GM21723 (cell line): ENCODE results near the gene DNM1L.
A peak's percentile ranks its signal among the peaks of the same experiment; 100 is the strongest.

ENCODE experiments used
- ATAC-seq: cut with Tn5 transposase; IDR thresholded peaks from one replicate; pipeline ENCODE4 v1.9.1; 2021; ENCODE audit warnings: mild to moderate bottlenecking, moderate library complexity; ENCODE audit not compliant: unreplicated experiment

DNM1L gene

GRCh38 chr12:32679091-32679919, at the start of gene DNM1L:
Gene DNM1L, plus strand, starts transcription at chr12:32679301. Its CDS starts 63 bp downstream, at chr12:32679364.
- peak; percentile 94 for ATAC-seq

DNA sequence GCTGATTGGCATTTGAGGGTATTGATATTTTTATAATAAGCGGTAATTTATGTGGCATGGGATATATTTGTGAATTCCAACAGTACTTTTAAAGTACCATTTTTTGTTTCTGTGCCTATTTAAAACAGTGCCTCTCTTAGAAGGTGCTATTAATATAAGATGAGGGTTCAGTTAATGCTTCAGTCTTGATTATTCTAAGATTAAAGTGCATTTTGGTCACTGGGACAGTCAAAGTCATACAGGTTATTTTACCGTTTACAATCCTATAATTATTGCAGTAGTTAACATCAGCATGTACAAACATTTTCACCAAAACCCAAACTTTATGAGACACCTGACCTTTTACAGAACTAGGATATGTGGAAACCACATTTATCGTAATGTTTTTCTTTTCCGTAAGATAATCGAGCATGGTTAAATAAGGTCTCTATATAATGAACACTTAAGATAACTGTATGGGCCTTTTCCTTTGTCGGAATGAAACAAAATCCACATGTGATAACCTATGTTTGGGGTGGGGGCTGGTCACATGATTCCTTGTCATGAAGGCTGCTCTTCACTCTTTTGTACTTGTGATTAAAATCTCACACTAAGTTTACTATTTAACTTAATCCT, 37.7 kb upstream of the DNM1L start:
- ATAC-seq = no peak

DNA sequence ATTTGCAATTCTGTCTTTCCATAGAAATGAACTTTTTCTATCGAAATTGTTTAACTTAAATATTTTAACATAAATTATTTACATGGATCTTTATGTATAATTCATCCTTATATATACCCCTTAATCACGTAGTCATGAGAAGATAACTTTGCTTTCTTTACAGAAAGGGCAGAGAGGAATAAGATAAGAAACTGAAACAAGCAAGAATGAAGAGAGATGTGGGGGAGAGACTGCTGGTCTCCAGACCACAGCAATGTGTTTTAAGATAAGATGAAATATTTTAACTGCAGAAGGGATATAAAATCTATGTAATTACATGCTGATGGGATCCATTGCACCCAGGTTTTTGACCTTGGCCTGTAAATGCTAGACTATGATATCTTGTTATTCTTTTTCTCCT, 34.7 kb upstream of the DNM1L start:
- ATAC-seq = no peak

DNA sequence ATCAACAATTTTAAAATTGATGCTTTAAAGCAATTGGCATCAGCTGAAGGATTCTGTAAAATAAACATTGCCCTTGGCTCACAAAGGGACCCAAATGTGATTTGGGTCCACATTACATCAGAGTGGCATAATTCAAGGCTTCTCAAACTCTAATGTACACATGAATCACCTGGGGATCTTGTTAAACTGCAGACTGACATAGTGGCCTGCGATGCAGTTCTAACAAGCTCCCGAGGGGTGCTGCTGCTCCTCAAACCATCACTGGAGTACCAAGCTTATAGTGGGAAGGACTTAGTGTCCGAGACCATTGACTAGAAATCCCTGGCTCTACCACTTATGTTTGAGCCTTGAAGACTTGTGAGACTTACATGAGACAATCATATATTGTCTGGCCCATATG, 31.8 kb upstream of the DNM1L start:
- ATAC-seq = no peak

DNA sequence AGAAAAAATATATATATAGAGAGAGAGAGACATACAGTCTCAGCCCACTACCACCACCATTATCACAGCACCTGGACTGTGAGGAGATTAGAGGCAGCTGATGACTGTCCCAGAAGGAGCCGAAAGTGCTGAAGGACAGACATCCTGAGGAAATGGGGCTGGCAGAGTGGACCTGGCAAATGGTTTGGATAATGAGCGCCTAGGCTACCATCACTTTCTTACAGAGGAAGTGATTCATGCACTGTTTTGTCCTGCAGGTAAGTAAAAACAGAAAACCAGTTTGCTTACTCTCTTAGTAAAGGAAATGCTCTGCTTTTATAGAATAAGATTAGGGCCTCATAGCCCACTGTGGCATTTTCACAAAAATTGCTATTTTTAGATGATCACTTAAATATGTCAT, 28.6 kb upstream of the DNM1L start:
- no peak for ATAC-seq

DNA sequence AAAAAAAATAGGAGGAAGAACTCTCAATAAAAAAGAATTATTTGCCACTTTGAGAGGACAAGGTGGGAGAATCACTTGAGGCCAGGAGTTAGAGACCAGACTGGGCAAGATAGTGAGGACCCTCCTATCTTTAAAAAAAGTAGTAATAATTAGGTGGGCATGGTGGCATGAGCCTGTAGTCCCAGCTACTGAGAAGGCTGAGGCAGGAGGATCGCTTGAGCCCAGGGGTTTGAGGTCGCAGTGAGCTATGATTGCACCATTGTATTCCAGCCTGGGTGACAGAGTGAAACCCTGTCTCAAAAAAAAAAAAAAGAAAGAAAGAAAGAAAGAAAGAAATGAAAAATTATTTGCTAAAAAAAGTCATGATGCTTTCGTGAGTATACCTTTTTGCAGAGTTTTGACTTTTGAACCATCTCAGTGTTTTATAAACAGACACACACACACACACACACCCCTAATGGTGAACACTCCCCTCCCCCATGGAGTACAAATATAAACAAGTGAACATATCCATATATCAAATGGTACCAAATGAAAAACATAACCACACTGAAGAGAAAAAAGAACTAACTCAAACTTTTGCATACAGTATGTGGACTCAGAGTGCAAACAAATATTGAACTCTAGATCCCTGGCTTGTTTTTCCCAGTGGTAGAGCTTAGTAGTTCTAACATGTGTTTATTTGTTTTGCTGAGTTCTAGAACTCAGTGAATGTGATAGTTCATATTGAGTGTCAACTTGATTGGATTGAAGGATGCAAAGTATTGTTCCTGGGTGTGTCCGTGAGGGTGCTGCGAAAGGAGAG, 27.7 kb upstream of the DNM1L start:
- ATAC-seq = no peak

GRCh38 chr12:32651956-32652210, 27.2 kb upstream of the DNM1L start:
- ATAC-seq = no peak

- no peak for ATAC-seq
Observed at GRCh38 chr12:32659908-32660440, 19.1 kb upstream of the DNM1L start.

DNA sequence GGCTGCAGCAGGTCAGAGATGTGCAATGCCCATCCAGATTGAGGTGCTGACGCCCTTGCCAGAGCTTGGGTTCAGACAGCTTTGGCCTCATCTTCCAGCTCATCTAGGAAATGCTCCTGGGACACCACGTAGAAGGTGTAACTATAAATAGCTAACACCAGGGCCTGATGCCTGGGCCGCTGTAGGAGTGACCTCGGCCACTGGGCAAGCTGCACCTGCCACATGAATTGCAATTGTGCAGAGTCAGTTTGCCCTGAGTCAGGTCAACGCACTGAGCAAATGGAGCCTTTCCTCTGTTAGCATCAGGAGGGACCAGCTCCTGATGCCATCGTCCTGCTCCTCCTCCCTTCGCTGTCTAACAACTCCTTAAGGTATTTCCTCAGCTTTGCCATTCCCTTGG, 17.4 kb upstream of the DNM1L start:
- no peak for ATAC-seq

DNA sequence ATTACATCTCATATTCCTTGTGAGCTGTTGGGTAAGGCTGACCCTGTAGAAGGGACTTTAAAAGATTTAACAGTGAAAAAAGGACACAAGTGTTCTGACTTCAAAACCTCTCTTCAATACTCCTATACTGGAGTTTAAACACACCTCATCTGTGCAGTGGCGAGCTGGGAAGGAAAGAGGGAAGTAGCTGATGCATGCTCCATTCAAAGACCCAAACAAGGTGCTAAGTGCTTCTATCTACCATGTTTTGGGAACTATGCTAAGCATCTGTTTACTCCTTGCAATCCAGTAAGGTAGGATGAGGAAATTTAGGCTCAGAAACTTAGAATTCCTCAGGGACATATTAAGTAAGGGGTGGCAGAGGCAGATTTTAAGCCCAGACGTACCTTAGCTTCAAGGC, 16.4 kb upstream of the DNM1L start:
- ATAC-seq = no peak

DNA sequence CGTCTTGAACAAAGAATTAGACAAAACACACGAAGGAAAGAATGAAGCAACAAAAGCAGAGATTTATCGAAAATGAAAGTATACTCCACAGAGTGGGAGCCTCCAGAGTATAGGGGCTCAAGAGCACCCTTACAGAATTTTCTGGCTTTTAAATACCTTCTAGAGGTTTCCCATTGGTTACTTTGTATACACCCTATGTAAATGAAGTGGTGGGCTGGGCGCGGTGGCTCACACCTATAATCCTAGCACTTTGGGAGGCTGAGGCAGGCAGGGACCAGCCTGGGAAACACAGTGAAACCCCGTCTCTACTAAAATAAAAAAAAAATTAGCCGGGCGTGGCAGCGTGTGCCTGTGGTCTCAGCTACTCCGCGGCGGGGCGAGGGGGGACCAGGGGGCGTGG, 13.1 kb upstream of the DNM1L start:
- no peak for ATAC-seq

DNA sequence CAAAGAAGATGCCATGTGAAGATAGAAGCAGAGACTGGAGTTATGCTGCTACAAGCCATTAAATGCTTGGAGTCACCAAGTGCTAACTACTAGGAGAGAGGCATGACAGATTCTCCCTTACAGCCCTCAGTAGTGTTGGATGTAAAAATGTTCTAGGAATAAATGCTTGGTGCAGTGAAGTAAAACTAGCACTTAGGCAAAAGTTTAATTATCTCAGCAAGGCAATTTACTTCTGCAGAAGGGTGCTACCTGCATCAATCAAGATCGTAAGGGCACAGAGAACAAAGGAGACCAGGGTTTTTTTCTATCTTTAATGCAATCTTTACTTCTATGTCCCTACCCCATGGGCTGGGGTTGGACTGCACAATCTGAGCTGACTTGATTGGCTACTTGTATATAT, 9.5 kb upstream of the DNM1L start:
- ATAC-seq = no peak

GRCh38 chr12:32671930-32672780, 6.9 kb upstream of the DNM1L start:
- ATAC-seq = no peak

DNA sequence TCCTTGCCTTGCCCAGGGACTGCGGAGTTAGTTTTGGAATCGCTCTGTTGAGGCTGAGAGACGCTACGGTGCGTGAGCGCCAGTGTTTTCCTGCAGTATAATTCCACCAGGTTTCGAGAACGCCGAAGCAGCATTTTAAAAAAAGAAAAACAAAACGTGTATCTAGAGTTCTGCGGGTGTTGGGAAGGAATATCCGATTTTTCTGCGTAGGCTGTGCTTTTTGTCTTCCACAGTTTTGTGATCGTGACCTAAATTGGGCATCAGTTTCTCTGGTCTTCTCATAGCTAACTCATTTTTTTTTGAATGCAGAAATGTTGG, 778 bp downstream of the DNM1L start:
- ATAC-seq = peak; percentile 8

DNA sequence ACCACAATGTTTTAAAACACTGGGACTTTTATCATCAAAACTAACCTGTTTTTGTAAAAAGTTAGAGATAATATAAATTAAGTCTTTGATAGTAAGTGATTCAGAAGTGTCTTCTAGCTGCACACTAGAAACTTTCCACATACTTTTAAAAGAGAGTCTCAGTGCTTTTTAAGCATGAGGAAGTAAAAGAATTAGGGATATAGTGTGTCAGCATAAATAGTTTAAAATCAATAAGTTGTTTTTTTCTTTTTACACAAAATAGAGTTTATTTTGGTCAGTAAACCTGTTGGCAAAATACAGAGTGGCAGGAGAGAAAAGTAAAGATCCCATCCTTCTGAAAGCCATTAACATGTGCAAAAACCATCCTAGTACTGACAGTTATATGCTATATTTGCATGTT, 1.7 kb downstream of the DNM1L start:
- ATAC-seq = no peak

GRCh38 chr12:32681272-32681671, 2.2 kb downstream of the DNM1L start:
- ATAC-seq = no peak

DNA sequence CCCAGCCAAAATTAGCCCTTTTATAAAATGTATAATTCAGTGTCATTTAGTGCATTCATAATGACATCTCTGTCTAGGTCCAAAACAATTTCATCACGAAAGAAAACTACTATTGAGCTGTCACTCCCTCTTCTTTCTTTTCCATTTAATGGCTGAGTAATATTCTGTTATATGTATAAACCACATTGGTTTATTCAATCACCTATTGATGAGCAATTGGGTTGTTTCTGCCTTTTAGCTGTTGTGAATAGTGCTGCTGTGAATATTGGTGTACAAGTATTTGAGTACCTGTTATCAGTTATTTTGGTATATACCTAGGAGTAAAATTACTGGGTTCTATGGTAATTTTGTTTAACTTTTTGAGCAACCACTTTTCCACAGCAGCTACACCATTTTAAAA, 7.2 kb downstream of the DNM1L start:
- ATAC-seq = no peak

GRCh38 chr12:32688786-32689185, 9.7 kb downstream of the DNM1L start:
- ATAC-seq = no peak

- ATAC-seq = no peak
Observed at GRCh38 chr12:32690927-32691326, 11.8 kb downstream of the DNM1L start.

GRCh38 chr12:32692358-32692757, 13.3 kb downstream of the DNM1L start:
- ATAC-seq = no peak

- no peak for ATAC-seq
Observed at GRCh38 chr12:32693036-32693435, 13.9 kb downstream of the DNM1L start.
